MM.1S (cell line): ENCODE data around the gene CRIP3.

ENCODE experiments used
- DNase-seq: peaks from one replicate; pipeline ENCODE4 v3.0.0-alpha.2; 2015
- H2AFZ ChIP-seq: fragments of 300-600 bp; sonication (generic); 2 replicates; pipeline ENCODE4 v1.6.0; 2016; ENCODE audit warnings: antibody characterized with exemption, low read length
- H3F3A ChIP-seq: fragments of 300-600 bp; sonication (generic); 2 replicates; pipeline ENCODE4 v1.6.1; 2016; ENCODE audit warnings: mild to moderate bottlenecking, antibody characterized with exemption, low read length, moderate library complexity, mixed read lengths; ENCODE audit not compliant: insufficient read depth
- H3K27ac ChIP-seq: fragments of 300-600 bp; sonication (generic); 2 replicates; pipeline ENCODE4 v1.5.1; 2016; ENCODE audit warnings: mild to moderate bottlenecking, low read length
- H3K27me3 ChIP-seq: fragments of 300-600 bp; sonication (generic); replicated peaks from 2 replicates; pipeline ENCODE4 v1.6.0; 2016; ENCODE audit warnings: low read length; ENCODE audit not compliant: insufficient read depth
- H3K36me3 ChIP-seq: fragments of 300-600 bp; sonication (generic); replicated peaks from 2 replicates; pipeline ENCODE4 v1.6.1; 2016; ENCODE audit warnings: mild to moderate bottlenecking, low read length, mixed read lengths; ENCODE audit not compliant: insufficient read depth
- H3K4me1 ChIP-seq: fragments of 300-600 bp; sonication (generic); 2 replicates; pipeline ENCODE4 v1.6.1; 2016; ENCODE audit warnings: low read length, mixed read lengths
- H3K4me2 ChIP-seq: fragments of 300-600 bp; sonication (generic); 2 replicates; pipeline ENCODE4 v1.6.0; 2016; ENCODE audit warnings: low read depth, low read length
- H3K4me3 ChIP-seq: fragments of 300-600 bp; sonication (generic); 2 replicates; pipeline ENCODE4 v1.5.1; 2016; ENCODE audit warnings: low read length, mixed read lengths
- H3K79me2 ChIP-seq: fragments of 300-600 bp; sonication (generic); 2 replicates; pipeline ENCODE4 v1.6.1; 2016; ENCODE audit warnings: mixed run types, low read length, mixed read lengths
- H3K9ac ChIP-seq: fragments of 300-600 bp; sonication (generic); 2 replicates; pipeline ENCODE4 v1.6.1; 2016; ENCODE audit warnings: low read length, mixed read lengths
- H3K9me2 ChIP-seq: fragments of 300-600 bp; sonication (generic); replicated peaks from 2 replicates; pipeline ENCODE4 v1.6.1; 2016; ENCODE audit warnings: mild to moderate bottlenecking, low read length, mixed read lengths; ENCODE audit not compliant: insufficient read depth
- H3K9me3 ChIP-seq: fragments of 300-600 bp; sonication (generic); replicated peaks from 2 replicates; pipeline ENCODE4 v1.6.1; 2016; ENCODE audit warnings: mild to moderate bottlenecking, low read length, mixed read lengths; ENCODE audit not compliant: insufficient read depth
- H4K20me1 ChIP-seq: fragments of 300-600 bp; sonication (generic); 2 replicates; pipeline ENCODE4 v1.6.1; 2016; ENCODE audit warnings: mild to moderate bottlenecking, low read length, moderate library complexity, mixed read lengths; ENCODE audit not compliant: insufficient read depth
- EZH2 ChIP-seq: fragments of 300-600 bp; sonication (generic); optimal IDR thresholded peaks from 2 replicates; pipeline ENCODE3; 2017; ENCODE audit warnings: low read depth, mild to moderate bottlenecking, antibody characterized with exemption, low read length, mixed read lengths
- EZH2phosphoT487 ChIP-seq: fragments of 300-600 bp; sonication (generic); IDR thresholded peaks from 2 replicates; pipeline ENCODE4 v1.6.1; 2018; ENCODE audit warnings: antibody characterized with exemption, low read length
- TF ChIP-seq, protein P1 (sequence below): fragments of 300-600 bp; sonication (generic); IDR thresholded peaks from 2 replicates; pipeline ENCODE4 v1.5.1; 2016; ENCODE audit warnings: antibody characterized with exemption, low read length, mixed read lengths

CRIP3 gene

GRCh38 chr6:43338243-43338642, 29.6 kb upstream of the CRIP3 start:
- no peak overlapping the region for H3K4me2 ChIP-seq
- peak overlapping the region; percentile 24; the same call in 1 of the 2 replicates for H3K27ac ChIP-seq
- no peaks in the 10 kb centered on the region for H3K36me3 ChIP-seq
- DNase-seq, result peak; percentile 15
- TF ChIP-seq, protein P1, sequence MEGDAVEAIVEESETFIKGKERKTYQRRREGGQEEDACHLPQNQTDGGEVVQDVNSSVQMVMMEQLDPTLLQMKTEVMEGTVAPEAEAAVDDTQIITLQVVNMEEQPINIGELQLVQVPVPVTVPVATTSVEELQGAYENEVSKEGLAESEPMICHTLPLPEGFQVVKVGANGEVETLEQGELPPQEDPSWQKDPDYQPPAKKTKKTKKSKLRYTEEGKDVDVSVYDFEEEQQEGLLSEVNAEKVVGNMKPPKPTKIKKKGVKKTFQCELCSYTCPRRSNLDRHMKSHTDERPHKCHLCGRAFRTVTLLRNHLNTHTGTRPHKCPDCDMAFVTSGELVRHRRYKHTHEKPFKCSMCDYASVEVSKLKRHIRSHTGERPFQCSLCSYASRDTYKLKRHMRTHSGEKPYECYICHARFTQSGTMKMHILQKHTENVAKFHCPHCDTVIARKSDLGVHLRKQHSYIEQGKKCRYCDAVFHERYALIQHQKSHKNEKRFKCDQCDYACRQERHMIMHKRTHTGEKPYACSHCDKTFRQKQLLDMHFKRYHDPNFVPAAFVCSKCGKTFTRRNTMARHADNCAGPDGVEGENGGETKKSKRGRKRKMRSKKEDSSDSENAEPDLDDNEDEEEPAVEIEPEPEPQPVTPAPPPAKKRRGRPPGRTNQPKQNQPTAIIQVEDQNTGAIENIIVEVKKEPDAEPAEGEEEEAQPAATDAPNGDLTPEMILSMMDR, result no peak
- no peak for TF ChIP-seq EZH2phosphoT487
- TF ChIP-seq EZH2, result no peak
- no peaks in the 10 kb centered on the region for H3K9me3 ChIP-seq
- no peaks in the 10 kb centered on the region; the same call in 1 of the 2 replicates for H3F3A ChIP-seq
- H3K9ac ChIP-seq, result no peak overlapping the region
- H4K20me1 ChIP-seq, result no peaks in the 10 kb centered on the region
- H3K9me2 ChIP-seq, result no peaks in the 10 kb centered on the region
- no peaks in the 10 kb centered on the region for H3K79me2 ChIP-seq
- H3K27me3 ChIP-seq, result no peaks in the 10 kb centered on the region
- H3K4me1 ChIP-seq, result peaks cover 12% of the 10 kb centered on the region
- no peak overlapping the region for H3K4me3 ChIP-seq
- H2AFZ ChIP-seq, result no peak overlapping the region

- no peaks in the 10 kb centered on the region for H3K27me3 ChIP-seq
- H3F3A ChIP-seq, result no peaks in the 10 kb centered on the region; the same call in 1 of the 2 replicates
- H3K4me1 ChIP-seq, result peaks cover 12% of the 10 kb centered on the region
Measured at GRCh38 chr6:43336382-43336781, 27.8 kb upstream of the CRIP3 start.

DNA sequence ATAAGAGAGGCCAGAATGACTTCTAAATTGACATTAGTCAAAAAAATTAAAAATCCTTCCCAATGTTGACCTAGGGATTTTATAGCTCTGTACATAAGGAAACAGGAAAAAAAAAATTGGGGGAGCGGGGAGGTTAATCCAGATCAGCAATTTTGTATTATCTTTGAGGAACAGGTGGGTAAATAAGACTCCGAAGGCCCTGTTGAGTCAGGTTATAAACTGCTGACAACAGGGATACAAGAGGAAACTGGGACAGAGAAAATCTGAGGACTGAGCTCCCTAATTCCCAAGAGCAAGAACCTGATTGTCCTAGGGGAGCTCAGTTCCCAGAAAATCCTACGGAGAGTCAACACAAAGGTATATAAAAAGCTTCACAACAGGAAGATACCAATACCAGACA, 26.8 kb upstream of the CRIP3 start:
- no peak overlapping the region for H2AFZ ChIP-seq
- no peak overlapping the region for H3K4me2 ChIP-seq
- H3K27me3 ChIP-seq, result no peaks in the 10 kb centered on the region
- H3K36me3 ChIP-seq, result no peaks in the 10 kb centered on the region
- peaks cover 12% of the 10 kb centered on the region for H3K4me1 ChIP-seq
- H3K9me3 ChIP-seq, result no peaks in the 10 kb centered on the region
- no peaks in the 10 kb centered on the region for H3K79me2 ChIP-seq
- TF ChIP-seq EZH2phosphoT487, result no peak
- TF ChIP-seq, protein P1, result no peak
- TF ChIP-seq EZH2, result no peak
- H3F3A ChIP-seq, result no peaks in the 10 kb centered on the region; the same call in 1 of the 2 replicates
- no peak overlapping the region for H3K4me3 ChIP-seq
- no peak overlapping the region for H3K27ac ChIP-seq
- H4K20me1 ChIP-seq, result no peaks in the 10 kb centered on the region
- H3K9me2 ChIP-seq, result no peaks in the 10 kb centered on the region
- no peak for DNase-seq
- H3K9ac ChIP-seq, result no peak overlapping the region

More at GRCh38 chr6:43336382-43336781, 27.8 kb upstream of the CRIP3 start:
- Histone ChIP-seq H3K4me2 (no peak overlapping the region), H2AFZ (no peak overlapping the region), H3K4me3 (no peak overlapping the region), H3K36me3 (no peaks in the 10 kb centered on the region), H4K20me1 (no peaks in the 10 kb centered on the region), H3K9me2 (no peaks in the 10 kb centered on the region), H3K79me2 (no peaks in the 10 kb centered on the region), H3K9me3 (no peaks in the 10 kb centered on the region), H3K27ac (no peak overlapping the region), H3K9ac (no peak overlapping the region)
- TF ChIP-seq EZH2phosphoT487 (no peak), EZH2 (no peak)
- TF ChIP-seq, protein P1, result no peak
- DNase-seq, result no peak
